OCI-LY3 (cell line): ENCODE data around the gene CNTN1.

Experiments
- H2AFZ ChIP-seq: fragments of 200-600, 300-600 bp; shearing (Covaris generic); 2 replicates; pipeline ENCODE4 v1.6.0; 2014; ENCODE audit warnings: antibody characterized with exemption, low read depth, low read length
- H3K27ac ChIP-seq: fragments of 200-600, 300-600 bp; sonication (generic); 2 replicates; pipeline ENCODE4 v1.5.1; 2014; ENCODE audit warnings: mild to moderate bottlenecking, low read length, moderate library complexity, mixed read lengths
- H3K27me3 ChIP-seq: fragments of 200-600, 300-600 bp; sonication (generic); 2 replicates; pipeline ENCODE4 v1.6.1; 2014; ENCODE audit warnings: low read depth, low read length, mixed read lengths
- H3K36me3 ChIP-seq: fragments of 200-600, 300-600 bp; sonication (generic); replicated peaks from 2 replicates; pipeline ENCODE3; 2014; ENCODE audit warnings: low read depth, low read length, mixed read lengths
- H3K4me1 ChIP-seq: fragments of 300-600, 200-600 bp; sonication (generic); 2 replicates; pipeline ENCODE4 v1.6.1; 2014; ENCODE audit warnings: low read length, mixed read lengths
- H3K4me2 ChIP-seq: fragments of 200-600, 300-600 bp; sonication (generic); 2 replicates; pipeline ENCODE4 v1.6.1; 2014; ENCODE audit warnings: low read length, mixed read lengths
- H3K4me3 ChIP-seq: fragments of 300-600, 200-600 bp; sonication (generic); 2 replicates; pipeline ENCODE4 v1.5.1; 2014; ENCODE audit warnings: antibody characterized with exemption, mild to moderate bottlenecking, low read length, moderate library complexity
- H3K79me2 ChIP-seq: fragments of 300-600, 200-600 bp; shearing (Covaris generic); 2 replicates; pipeline ENCODE4 v1.6.1; 2014; ENCODE audit warnings: mild to moderate bottlenecking, low read length, mixed read lengths
- H3K9ac ChIP-seq: fragments of 300-600, 200-600 bp; shearing (Covaris generic); 2 replicates; pipeline ENCODE4 v1.6.0; 2014; ENCODE audit warnings: mild to moderate bottlenecking, low read length, moderate library complexity
- H3K9me3 ChIP-seq: fragments of 200-600, 300-600 bp; shearing (Covaris generic); 2 replicates; pipeline ENCODE4 v1.6.1; 2014; ENCODE audit warnings: low read length, mixed read lengths; ENCODE audit not compliant: insufficient read depth
- H4K20me1 ChIP-seq: fragments of 200-600, 300-600 bp; sonication (generic); 2 replicates; pipeline ENCODE4 v1.6.1; 2016; ENCODE audit warnings: low read length, mixed read lengths; ENCODE audit not compliant: insufficient read depth
- EZH2phosphoT487 ChIP-seq: fragments of 200-600 bp; shearing (Covaris generic); IDR thresholded peaks from 2 replicates; pipeline ENCODE4 v1.6.1; 2018; ENCODE audit warnings: antibody characterized with exemption, mixed run types, low read depth
- TF ChIP-seq, protein P1 (sequence below): fragments of 200-600, 300-600 bp; sonication (generic); IDR thresholded peaks from 2 replicates; pipeline ENCODE4 v1.5.1; 2014; ENCODE audit warnings: antibody characterized with exemption, low read length, low read depth

The CNTN1 gene

DNA sequence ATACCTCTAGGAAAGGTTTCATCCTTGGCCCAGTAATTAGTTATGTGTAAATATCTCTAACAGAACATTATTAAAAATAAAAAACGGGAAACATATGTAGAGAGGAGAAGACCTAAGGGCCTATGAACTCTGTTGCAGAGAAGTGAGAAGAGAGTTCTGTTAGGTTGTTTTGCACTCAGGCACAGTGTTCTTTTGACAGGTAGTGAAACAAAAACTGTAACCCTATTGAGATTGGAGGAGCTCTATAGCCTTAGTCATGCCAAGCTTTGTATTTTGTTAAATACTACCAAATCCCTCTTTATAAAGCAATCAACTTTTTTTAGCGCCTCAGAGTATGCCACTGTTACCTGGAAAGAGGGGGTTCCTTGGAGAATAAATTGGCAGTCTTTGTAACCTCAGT lies 77.6 kb downstream of the CNTN1 start:
- H3K36me3 ChIP-seq, result no peaks in the 10 kb centered on the region
- no peaks in the 10 kb centered on the region for H3K27me3 ChIP-seq
- H3K27ac ChIP-seq, result no peak overlapping the region
- H2AFZ ChIP-seq, result no peak overlapping the region
- H3K9ac ChIP-seq, result no peak overlapping the region
- no peak overlapping the region for H3K4me2 ChIP-seq
- no peak overlapping the region for H3K4me3 ChIP-seq
- H3K79me2 ChIP-seq, result no peaks in the 10 kb centered on the region
- H3K9me3 ChIP-seq, result no peaks in the 10 kb centered on the region
- H3K4me1 ChIP-seq, result no peaks in the 10 kb centered on the region
- no peaks in the 10 kb centered on the region for H4K20me1 ChIP-seq
- TF ChIP-seq, protein P1, sequence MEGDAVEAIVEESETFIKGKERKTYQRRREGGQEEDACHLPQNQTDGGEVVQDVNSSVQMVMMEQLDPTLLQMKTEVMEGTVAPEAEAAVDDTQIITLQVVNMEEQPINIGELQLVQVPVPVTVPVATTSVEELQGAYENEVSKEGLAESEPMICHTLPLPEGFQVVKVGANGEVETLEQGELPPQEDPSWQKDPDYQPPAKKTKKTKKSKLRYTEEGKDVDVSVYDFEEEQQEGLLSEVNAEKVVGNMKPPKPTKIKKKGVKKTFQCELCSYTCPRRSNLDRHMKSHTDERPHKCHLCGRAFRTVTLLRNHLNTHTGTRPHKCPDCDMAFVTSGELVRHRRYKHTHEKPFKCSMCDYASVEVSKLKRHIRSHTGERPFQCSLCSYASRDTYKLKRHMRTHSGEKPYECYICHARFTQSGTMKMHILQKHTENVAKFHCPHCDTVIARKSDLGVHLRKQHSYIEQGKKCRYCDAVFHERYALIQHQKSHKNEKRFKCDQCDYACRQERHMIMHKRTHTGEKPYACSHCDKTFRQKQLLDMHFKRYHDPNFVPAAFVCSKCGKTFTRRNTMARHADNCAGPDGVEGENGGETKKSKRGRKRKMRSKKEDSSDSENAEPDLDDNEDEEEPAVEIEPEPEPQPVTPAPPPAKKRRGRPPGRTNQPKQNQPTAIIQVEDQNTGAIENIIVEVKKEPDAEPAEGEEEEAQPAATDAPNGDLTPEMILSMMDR, result no peak
- TF ChIP-seq EZH2phosphoT487, result no peak

DNA sequence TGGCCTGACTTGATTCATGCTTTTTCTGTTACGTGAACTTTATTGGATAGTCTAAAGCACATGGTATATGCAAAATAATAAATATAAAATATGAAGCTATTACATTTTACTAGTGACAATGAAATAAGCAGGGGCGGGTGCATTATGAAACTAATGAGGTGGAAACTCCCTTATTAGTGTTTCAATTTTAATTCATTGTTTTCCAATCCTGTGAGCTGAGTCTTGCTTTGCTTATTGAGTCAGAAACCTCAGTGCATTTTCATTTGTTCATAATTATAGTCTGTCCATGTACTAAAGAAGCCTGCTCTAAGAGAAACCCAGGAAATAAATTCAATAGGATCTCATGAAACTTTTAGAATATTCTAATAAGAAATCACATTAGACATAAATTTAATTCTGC lies 78.5 kb downstream of the CNTN1 start:
- no peaks in the 10 kb centered on the region for H3K27me3 ChIP-seq
- H3K79me2 ChIP-seq, result no peaks in the 10 kb centered on the region
- no peaks in the 10 kb centered on the region for H4K20me1 ChIP-seq
- H3K9me3 ChIP-seq, result no peaks in the 10 kb centered on the region
- no peaks in the 10 kb centered on the region for H3K4me1 ChIP-seq
- H3K4me2 ChIP-seq, result no peak overlapping the region
- H3K27ac ChIP-seq, result no peak overlapping the region
- H2AFZ ChIP-seq, result no peak overlapping the region
- H3K36me3 ChIP-seq, result no peaks in the 10 kb centered on the region
- no peak overlapping the region for H3K9ac ChIP-seq
- no peak overlapping the region for H3K4me3 ChIP-seq
- no peak for TF ChIP-seq EZH2phosphoT487
- TF ChIP-seq, protein P1, result no peak

DNA sequence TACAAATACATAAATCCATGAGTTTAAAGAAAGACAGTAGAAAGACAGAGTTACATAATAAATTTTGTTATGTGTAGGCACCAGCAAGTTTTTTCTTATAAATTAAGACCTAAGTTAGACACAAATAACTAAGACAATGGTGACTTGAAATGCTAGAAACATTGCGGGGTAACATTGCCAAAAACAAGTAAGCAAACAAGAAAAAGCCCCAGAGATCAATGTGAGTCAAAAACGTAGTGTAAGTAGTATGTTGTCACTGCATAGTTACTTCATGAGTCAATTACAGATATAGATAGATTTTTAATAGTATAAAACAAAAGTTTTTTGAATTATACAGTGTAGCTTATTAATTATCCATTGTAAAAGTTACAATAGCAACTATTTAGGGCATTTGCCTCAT lies 83.4 kb downstream of the CNTN1 start:
- Histone ChIP-seq H3K4me1 (no peaks in the 10 kb centered on the region), H3K9ac (no peak overlapping the region), H2AFZ (no peak overlapping the region), H3K27ac (no peak overlapping the region), H3K27me3 (no peaks in the 10 kb centered on the region), H3K4me3 (no peak overlapping the region), H4K20me1 (no peaks in the 10 kb centered on the region), H3K79me2 (no peaks in the 10 kb centered on the region), H3K9me3 (no peaks in the 10 kb centered on the region), H3K36me3 (no peaks in the 10 kb centered on the region), H3K4me2 (no peak overlapping the region)
- no peak for TF ChIP-seq EZH2phosphoT487
- TF ChIP-seq, protein P1, result no peak

DNA sequence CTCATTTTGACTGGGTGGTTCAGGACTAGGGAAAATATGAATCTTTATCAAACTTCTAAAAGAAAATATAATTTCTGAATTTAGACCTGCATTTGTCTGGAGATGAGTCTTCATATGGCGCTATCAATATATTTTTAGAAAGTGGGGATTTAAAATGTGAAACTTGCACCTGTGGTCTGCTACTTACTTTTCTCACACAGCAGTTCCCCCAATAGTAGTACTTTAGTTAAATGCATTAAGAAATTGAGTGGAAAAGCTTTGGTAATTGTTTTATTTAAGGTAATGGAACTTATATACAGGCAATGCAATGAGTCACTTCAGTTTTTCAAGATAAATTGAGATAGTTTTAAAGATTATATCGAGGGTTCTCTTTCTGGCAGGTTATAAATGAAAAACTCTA lies 91.9 kb downstream of the CNTN1 start:
- H2AFZ ChIP-seq, result no peak overlapping the region
- no peak overlapping the region for H3K4me3 ChIP-seq
- no peaks in the 10 kb centered on the region for H3K36me3 ChIP-seq
- H3K79me2 ChIP-seq, result no peaks in the 10 kb centered on the region
- H3K27me3 ChIP-seq, result no peaks in the 10 kb centered on the region
- no peaks in the 10 kb centered on the region for H3K9me3 ChIP-seq
- no peaks in the 10 kb centered on the region for H3K4me1 ChIP-seq
- TF ChIP-seq EZH2phosphoT487, result no peak
- TF ChIP-seq, protein P1, result no peak
- H4K20me1 ChIP-seq, result no peaks in the 10 kb centered on the region
- no peak overlapping the region for H3K9ac ChIP-seq
- H3K4me2 ChIP-seq, result no peak overlapping the region
- no peak overlapping the region for H3K27ac ChIP-seq
